ENCODE measurements around the gene ERGIC3. TPM values are rescaled to one million over a fixed set of nuclear protein-coding genes. Genes with fewer than 3 reads are reported as not detected.

Gene ERGIC3
- total and polyA plus RNA-seq, 2 of the 13 experiments (the other 11 are each of a cell fraction or from before 2014, with no cell fraction given), result 407 to 670 TPM

DNA sequence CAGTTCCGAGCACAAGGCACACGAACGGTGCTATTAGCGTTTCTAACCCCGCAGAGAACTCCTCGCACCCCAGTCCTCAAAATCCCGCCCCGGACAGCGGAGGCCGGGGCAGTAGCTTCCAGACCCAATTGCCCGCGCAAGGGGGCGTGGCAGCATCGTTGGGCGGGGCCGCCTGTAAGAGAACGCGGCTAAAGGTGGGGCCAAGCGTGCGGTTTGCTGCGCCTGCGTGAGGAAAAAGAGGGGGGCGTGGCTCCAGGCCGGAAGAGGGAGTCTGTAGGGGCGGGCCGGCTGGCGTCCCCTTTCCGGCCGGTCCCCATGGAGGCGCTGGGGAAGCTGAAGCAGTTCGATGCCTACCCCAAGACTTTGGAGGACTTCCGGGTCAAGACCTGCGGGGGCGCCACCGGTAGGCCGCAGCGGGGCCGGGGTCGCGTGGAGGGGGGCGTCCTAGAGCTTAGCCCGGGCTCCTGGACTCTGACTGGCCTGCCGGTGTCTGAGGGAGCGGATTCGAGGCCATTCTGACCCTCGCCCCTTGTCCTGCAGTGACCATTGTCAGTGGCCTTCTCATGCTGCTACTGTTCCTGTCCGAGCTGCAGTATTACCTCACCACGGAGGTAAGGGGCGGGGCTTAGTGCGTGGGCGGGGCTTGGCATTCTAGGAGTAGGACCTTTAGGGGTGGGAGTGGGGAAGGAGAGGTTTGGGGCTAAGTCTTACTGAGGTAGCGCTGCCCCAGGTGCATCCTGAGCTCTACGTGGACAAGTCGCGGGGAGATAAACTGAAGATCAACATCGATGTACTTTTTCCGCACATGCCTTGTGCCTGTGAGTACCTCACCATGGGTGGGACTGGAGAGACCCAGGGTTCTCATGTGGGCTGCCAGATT lies at the start of gene ERGIC3 (continued):
- TF ChIP-seq ZNF713 (CRISPR knock-in tag; IDR thresholded peaks at IDR 0.05) (no peak), HHEX (CRISPR knock-in tag; IDR thresholded peaks at IDR 0.05) (no peak), RBFOX2 (IDR thresholded peaks at IDR 0.05; ENCODE audit: low read depth, low read length) (peak; percentile 95), ZNF282 (IDR thresholded peaks at IDR 0.05; ENCODE audit: partially characterized antibody) (no peak), STAG1 (CRISPR knock-in tag; IDR thresholded peaks at IDR 0.05) (no peak), EHMT2 (IDR thresholded peaks at IDR 0.05; ENCODE audit: borderline replicate concordance, low read depth, low read length) (no peak), ZNF619 (CRISPR knock-in tag; IDR thresholded peaks at IDR 0.05) (peak; percentile 71; the same call in 1 of the 2 replicates), ZUFSP (CRISPR knock-in tag; IDR thresholded peaks at IDR 0.05; ENCODE audit: borderline replicate concordance) (no peak), ZNF670 (CRISPR knock-in tag; IDR thresholded peaks at IDR 0.05; ENCODE audit: borderline replicate concordance) (peak; percentile 76; the same call in 1 of the 2 replicates), ZNF224 (CRISPR knock-in tag; IDR thresholded peaks at IDR 0.05) (peak; percentile 89), ZNF576 (CRISPR knock-in tag; IDR thresholded peaks at IDR 0.05) (0 out of 2 replicates have a peak, but pooled peaks have one; percentile 71), MTA3 (CRISPR knock-in tag; IDR thresholded peaks at IDR 0.05) (no peak), ZNF260 (CRISPR knock-in tag; IDR thresholded peaks at IDR 0.05; ENCODE audit: borderline replicate concordance, low read depth) (no peak), ZNF296 (CRISPR knock-in tag; conservative IDR thresholded peaks at IDR 0.05) (peak; percentile 86; the same call in 1 of the 2 replicates), NFYC (CRISPR knock-in tag; IDR thresholded peaks at IDR 0.05) (peak; percentile 37; the same call in 1 of the 2 replicates), SMAD3 (CRISPR knock-in tag; IDR thresholded peaks at IDR 0.05) (no peak; the same call in 1 of the 2 replicates), KDM1A (CRISPR knock-in tag; IDR thresholded peaks at IDR 0.05) (no peak), NCOA5 (CRISPR knock-in tag; IDR thresholded peaks at IDR 0.05) (no peak), MAFF (IDR thresholded peaks at IDR 0.05; ENCODE audit: low read depth, low read length) (peak; percentile 0; the same call in 1 of the 2 replicates), TFDP2 (CRISPR knock-in tag; IDR thresholded peaks at IDR 0.05) (peak; percentile 97), SP4 (CRISPR knock-in tag; IDR thresholded peaks at IDR 0.05) (peak; percentile 99), XRCC5 (optimal IDR thresholded peaks at IDR 0.05; ENCODE audit: low read length) (peak; percentile 92), SSRP1 (CRISPR knock-in tag; IDR thresholded peaks at IDR 0.05) (no peak)
- TF ChIP-seq, protein P1, sequence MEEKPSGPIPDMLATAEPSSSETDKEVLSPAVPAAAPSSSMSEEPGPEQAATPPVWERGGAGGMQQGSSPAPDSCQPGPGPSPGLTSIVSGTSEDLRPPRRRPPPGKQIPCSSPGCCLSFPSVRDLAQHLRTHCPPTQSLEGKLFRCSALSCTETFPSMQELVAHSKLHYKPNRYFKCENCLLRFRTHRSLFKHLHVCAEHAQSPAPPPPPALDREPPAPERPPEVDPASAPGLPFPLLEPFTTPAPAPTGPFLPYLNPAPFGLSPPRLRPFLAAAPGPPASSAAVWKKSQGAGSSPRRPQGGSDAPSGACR (CRISPR knock-in tag; IDR thresholded peaks at IDR 0.05), result peak; percentile 96
- TF ChIP-seq, protein P2, sequence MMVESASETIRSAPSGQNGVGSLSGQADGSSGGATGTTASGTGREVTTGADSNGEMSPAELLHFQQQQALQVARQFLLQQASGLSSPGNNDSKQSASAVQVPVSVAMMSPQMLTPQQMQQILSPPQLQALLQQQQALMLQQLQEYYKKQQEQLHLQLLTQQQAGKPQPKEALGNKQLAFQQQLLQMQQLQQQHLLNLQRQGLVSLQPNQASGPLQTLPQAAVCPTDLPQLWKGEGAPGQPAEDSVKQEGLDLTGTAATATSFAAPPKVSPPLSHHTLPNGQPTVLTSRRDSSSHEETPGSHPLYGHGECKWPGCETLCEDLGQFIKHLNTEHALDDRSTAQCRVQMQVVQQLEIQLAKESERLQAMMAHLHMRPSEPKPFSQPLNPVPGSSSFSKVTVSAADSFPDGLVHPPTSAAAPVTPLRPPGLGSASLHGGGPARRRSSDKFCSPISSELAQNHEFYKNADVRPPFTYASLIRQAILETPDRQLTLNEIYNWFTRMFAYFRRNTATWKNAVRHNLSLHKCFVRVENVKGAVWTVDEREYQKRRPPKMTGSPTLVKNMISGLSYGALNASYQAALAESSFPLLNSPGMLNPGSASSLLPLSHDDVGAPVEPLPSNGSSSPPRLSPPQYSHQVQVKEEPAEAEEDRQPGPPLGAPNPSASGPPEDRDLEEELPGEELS (CRISPR knock-in tag; IDR thresholded peaks at IDR 0.05), result peak; percentile 44
